Measurements from ENCODE around the gene ZNF350. TPM values are rescaled to one million over a fixed set of nuclear protein-coding genes. Genes with fewer than 3 reads are reported as not detected.
A peak's percentile ranks its signal among the peaks of the same experiment; 100 is the strongest.

Gene ZNF350
- total and polyA plus RNA-seq, 2 of the 13 experiments (the other 11 are each of a cell fraction or from before 2014, with no cell fraction given): 3.7 to 6.9 TPM

- TF ChIP-seq FOXO4 (CRISPR knock-in tag; conservative IDR thresholded peaks at IDR 0.05) (peak; percentile 98; the same call in 1 of the 2 replicates), HHEX (CRISPR knock-in tag; IDR thresholded peaks at IDR 0.05) (0 out of 2 replicates have a peak, but pooled peaks have one; percentile 18), ZNF770 (CRISPR knock-in tag; IDR thresholded peaks at IDR 0.05) (0 out of 2 replicates have a peak, but pooled peaks have one; percentile 16), AKNA (CRISPR knock-in tag; IDR thresholded peaks at IDR 0.05; ENCODE audit: borderline replicate concordance) (no peak; the same call in 1 of the 2 replicates), HMGXB4 (CRISPR knock-in tag; IDR thresholded peaks at IDR 0.05; ENCODE audit: borderline replicate concordance in 1 of 2, low read depth in 1 of 2) (peak; percentile 80 to 91; a peak in 3 of 4 replicates), UBTF (CRISPR knock-in tag; IDR thresholded peaks at IDR 0.05) (peak; percentile 66), ZNF33A (CRISPR knock-in tag; IDR thresholded peaks at IDR 0.05; ENCODE audit: borderline replicate concordance) (no peak), SYNCRIP (IDR thresholded peaks at IDR 0.05; ENCODE audit: insufficient read depth, low read depth, low read length) (no peak), ZNF205 (CRISPR knock-in tag; IDR thresholded peaks at IDR 0.05) (peak; percentile 52; the same call in 1 of the 2 replicates), ZXDC (CRISPR knock-in tag; IDR thresholded peaks at IDR 0.05) (no peak)
Measured at GRCh38 chr19:52028027-52028779, 41.6 kb upstream of the ZNF350 start, which contains the start of gene ZNF614 (continued).

Measured in HepG2 (cell line).